PFSK-1 (cell line): Measurements from ENCODE around the gene IGFBP5.

Experiments
- POLR2AphosphoS5 ChIP-seq: IDR thresholded peaks from 2 replicates; pipeline ENCODE4 v1.6.1; 2012; ENCODE audit warnings: low read depth, mild to moderate bottlenecking, control low read depth, low read length, moderate library complexity
- SIN3A ChIP-seq: IDR thresholded peaks from 2 replicates; pipeline ENCODE4 v1.6.1; 2012; ENCODE audit warnings: mild to moderate bottlenecking, low read length, moderate library complexity, borderline replicate concordance; ENCODE audit not compliant: insufficient read depth
- TAF1 ChIP-seq: IDR thresholded peaks from 2 replicates; pipeline ENCODE4 v1.6.1; 2012; ENCODE audit warnings: low read length, control low read depth, borderline replicate concordance; ENCODE audit not compliant: insufficient read depth
- TF ChIP-seq, protein P1 (sequence below), 2 experiments: IDR thresholded peaks; 2 replicates each; pipeline versions ENCODE4 v1.6.1 to v1.8.0; 2011 to 2012; ENCODE audit warnings: low read depth in 2 of 2, low read length in 2 of 2, control low read depth in 1 of 2, inconsistent platforms in 1 of 2, mild to moderate bottlenecking in 1 of 2, moderate library complexity in 1 of 2; ENCODE audit not compliant: insufficient read depth in 1 of 2

DNA sequence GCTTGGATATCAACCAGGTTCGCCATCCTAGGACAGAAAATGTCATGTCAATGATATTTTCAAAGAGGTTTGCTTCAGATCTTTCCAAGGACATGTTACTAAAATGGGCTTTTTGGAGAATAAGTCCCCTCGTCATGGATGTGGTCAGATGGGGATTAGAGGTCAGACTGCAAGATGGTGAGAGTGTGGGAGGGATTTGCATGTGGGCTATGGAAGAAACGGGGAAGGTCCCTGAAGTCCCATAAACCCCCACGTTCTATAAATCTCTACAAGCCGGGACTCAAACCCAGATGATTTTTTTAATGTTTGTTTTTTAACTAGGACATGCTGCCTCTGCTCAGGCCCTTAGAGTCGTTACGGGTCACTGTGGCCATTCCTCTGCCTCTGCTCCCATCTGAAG, 37.7 kb upstream of the IGFBP5 start:
- TF ChIP-seq POLR2AphosphoS5 (no peak), SIN3A (no peak), TAF1 (no peak)
- TF ChIP-seq, protein P1, sequence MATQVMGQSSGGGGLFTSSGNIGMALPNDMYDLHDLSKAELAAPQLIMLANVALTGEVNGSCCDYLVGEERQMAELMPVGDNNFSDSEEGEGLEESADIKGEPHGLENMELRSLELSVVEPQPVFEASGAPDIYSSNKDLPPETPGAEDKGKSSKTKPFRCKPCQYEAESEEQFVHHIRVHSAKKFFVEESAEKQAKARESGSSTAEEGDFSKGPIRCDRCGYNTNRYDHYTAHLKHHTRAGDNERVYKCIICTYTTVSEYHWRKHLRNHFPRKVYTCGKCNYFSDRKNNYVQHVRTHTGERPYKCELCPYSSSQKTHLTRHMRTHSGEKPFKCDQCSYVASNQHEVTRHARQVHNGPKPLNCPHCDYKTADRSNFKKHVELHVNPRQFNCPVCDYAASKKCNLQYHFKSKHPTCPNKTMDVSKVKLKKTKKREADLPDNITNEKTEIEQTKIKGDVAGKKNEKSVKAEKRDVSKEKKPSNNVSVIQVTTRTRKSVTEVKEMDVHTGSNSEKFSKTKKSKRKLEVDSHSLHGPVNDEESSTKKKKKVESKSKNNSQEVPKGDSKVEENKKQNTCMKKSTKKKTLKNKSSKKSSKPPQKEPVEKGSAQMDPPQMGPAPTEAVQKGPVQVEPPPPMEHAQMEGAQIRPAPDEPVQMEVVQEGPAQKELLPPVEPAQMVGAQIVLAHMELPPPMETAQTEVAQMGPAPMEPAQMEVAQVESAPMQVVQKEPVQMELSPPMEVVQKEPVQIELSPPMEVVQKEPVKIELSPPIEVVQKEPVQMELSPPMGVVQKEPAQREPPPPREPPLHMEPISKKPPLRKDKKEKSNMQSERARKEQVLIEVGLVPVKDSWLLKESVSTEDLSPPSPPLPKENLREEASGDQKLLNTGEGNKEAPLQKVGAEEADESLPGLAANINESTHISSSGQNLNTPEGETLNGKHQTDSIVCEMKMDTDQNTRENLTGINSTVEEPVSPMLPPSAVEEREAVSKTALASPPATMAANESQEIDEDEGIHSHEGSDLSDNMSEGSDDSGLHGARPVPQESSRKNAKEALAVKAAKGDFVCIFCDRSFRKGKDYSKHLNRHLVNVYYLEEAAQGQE (IDR thresholded peaks at IDR 0.05; ENCODE audit: insufficient read depth in 1 of 2, low read depth in 2 of 2, low read length in 2 of 2), result no peak
